Measurements from ENCODE around the gene IRX1. TPM values are rescaled to one million over a fixed set of nuclear protein-coding genes. Genes with fewer than 3 reads are reported as not detected.

The IRX1 gene
- total and polyA plus RNA-seq, 2 of the 13 experiments (the other 11 are each of a cell fraction or from before 2014, with no cell fraction given): not detected

DNA sequence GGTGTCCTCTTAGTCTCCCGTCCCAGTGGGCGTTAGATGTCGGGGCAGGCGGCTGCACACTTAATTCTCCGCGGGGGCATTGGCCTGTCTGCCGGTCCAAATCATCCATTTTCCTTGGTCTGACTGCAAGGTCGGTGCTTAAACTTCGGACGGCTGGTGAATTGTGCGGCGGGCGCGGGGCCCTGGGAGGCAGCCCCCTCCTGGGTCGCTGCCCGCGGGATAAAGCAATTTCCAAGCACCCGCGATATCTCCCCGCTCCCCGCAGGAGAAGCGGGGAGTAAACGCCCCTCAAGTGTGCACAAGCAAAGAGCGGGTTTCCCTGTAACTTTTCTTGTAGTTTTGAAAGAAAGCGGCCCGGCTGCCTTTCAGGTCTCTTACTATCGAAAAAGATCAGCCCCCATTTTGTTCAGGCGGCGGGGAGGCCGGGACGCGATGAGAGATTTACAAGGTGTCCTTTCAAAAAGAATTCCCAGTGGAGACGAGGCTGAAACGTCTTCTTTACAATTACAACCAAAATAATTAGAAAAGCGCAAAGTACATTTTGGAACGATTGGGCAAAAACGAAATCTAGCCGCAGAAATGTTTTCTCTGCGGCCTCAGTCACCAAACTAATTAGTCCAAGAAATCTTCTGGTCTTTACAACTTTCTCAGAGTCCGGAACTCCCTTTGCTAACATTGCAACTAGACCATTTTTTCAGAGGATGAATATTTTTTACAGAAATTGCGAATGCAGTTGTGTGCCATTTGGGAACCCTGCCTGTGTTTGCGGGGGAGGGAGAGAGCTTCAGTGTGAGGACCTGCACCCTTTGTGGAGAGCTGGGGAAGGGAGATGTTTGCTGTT is 1.8 kb downstream of the IRX1 start:
- H4K20me1 ChIP-seq (ENCODE audit: insufficient read depth, low read length): no peaks in the 10 kb centered on the region
- BruUV-seq (replicated peaks): no TSS peak
- 71% methylated on average over 31 of the region's 42 CpGs for WGBS (ENCODE audit: low lambda C conversion rate)
- no peaks in the 10 kb centered on the region for H3K9me3 ChIP-seq (ENCODE audit: low read length)
- no peak overlapping the region for H3K9ac ChIP-seq (ENCODE audit: insufficient read depth, low read depth, low read length)
- no peak for ATAC-seq
- no peak for TF ChIP-seq ZKSCAN8 (CRISPR knock-in tag; IDR thresholded peaks at IDR 0.05; ENCODE audit: borderline replicate concordance)
- TF ChIP-seq ZFAT (CRISPR knock-in tag; conservative IDR thresholded peaks at IDR 0.05): no peak
- no peak for TF ChIP-seq MTF1 (CRISPR knock-in tag; IDR thresholded peaks at IDR 0.05)
- in situ Hi-C loops (cut with HindIII; ENCODE audit: extremely low pct_ligation_motif_present, low pct_unique_long_range_greater_than_20kb): no loop called here
- intact Hi-C loops (cut with micrococcal nuclease; ENCODE audit: unreplicated experiment): no loop called here
- CTCF ChIA-PET (ENCODE audit: low intra/inter-chr PET ratio, low total read pairs): no interaction called here
- DNase-seq (ENCODE audit: low spot score): no peak
- no peaks in the 10 kb centered on the region for H3K4me1 ChIP-seq (ENCODE audit: insufficient read depth, low read length)
- no peaks in the 10 kb centered on the region for H3K79me2 ChIP-seq (ENCODE audit: insufficient read depth, low read length)
- no peak overlapping the region for H2AFZ ChIP-seq (ENCODE audit: low read length)
- FAIRE-seq: no peak
- H3K36me3 ChIP-seq (replicated peaks in 1 of 2; ENCODE audit: control insufficient read depth in 1 of 2, insufficient read depth in 2 of 2, low read length in 2 of 2): no peaks in the 10 kb centered on the region
- no peak overlapping the region for H3K4me2 ChIP-seq (ENCODE audit: low read depth, low read length)
- H3K4me3 ChIP-seq (replicated peaks in 1 of 3; ENCODE audit: insufficient read depth in 1 of 3, low read depth in 2 of 3, low read length in 3 of 3): no peak overlapping the region
- no peak overlapping the region for H3K27ac ChIP-seq (ENCODE audit: extremely low read length, insufficient read depth, low read length)
- POLR2A ChIA-PET: no interaction called here
- peaks cover 0 to 13% of the 10 kb centered on the region in 2 experiments; a peak in 2 of 5 replicates for H3K27me3 ChIP-seq (ENCODE audit: control insufficient read depth in 1 of 2, insufficient read depth in 2 of 2, low read length in 2 of 2)

DNA sequence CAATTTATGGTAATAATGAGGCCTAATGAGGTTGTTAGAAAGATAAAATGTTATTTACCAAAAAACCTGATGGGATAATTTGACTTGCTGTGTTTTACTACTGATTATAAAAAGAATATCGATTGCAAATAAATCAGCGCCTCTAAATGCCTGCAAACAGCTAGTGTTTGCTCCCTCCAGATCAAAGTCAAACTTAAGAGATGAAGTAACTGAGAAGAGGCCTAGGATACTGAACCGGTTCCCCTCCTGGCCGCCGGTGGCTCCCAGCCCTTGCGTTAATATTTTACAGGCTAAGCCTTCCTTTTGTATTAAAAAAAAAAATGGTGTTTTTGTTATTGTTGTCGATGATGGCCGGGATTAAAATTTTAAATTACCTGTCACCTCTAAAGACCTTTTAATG is 2.6 kb downstream of the IRX1 start:
- CTCF ChIA-PET (ENCODE audit: low intra/inter-chr PET ratio, low total read pairs): no interaction called here
- WGBS (ENCODE audit: low lambda C conversion rate): 4% methylated on average over 8 of the region's 8 CpGs
- TF ChIP-seq ZNF589 (CRISPR knock-in tag; conservative IDR thresholded peaks at IDR 0.05) (no peak), TAF1 (CRISPR knock-in tag; IDR thresholded peaks at IDR 0.05) (no peak), SMARCE1 (IDR thresholded peaks at IDR 0.05; ENCODE audit: borderline replicate concordance) (no peak), ZNF777 (CRISPR knock-in tag; IDR thresholded peaks at IDR 0.05) (no peak), HDAC1 (CRISPR knock-in tag; IDR thresholded peaks at IDR 0.05) (no peak)
- TF ChIP-seq, protein P1, sequence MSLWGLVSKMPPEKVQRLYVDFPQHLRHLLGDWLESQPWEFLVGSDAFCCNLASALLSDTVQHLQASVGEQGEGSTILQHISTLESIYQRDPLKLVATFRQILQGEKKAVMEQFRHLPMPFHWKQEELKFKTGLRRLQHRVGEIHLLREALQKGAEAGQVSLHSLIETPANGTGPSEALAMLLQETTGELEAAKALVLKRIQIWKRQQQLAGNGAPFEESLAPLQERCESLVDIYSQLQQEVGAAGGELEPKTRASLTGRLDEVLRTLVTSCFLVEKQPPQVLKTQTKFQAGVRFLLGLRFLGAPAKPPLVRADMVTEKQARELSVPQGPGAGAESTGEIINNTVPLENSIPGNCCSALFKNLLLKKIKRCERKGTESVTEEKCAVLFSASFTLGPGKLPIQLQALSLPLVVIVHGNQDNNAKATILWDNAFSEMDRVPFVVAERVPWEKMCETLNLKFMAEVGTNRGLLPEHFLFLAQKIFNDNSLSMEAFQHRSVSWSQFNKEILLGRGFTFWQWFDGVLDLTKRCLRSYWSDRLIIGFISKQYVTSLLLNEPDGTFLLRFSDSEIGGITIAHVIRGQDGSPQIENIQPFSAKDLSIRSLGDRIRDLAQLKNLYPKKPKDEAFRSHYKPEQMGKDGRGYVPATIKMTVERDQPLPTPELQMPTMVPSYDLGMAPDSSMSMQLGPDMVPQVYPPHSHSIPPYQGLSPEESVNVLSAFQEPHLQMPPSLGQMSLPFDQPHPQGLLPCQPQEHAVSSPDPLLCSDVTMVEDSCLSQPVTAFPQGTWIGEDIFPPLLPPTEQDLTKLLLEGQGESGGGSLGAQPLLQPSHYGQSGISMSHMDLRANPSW (CRISPR knock-in tag; IDR thresholded peaks at IDR 0.05; ENCODE audit: borderline replicate concordance): no peak
- TF ChIP-seq, protein P2, sequence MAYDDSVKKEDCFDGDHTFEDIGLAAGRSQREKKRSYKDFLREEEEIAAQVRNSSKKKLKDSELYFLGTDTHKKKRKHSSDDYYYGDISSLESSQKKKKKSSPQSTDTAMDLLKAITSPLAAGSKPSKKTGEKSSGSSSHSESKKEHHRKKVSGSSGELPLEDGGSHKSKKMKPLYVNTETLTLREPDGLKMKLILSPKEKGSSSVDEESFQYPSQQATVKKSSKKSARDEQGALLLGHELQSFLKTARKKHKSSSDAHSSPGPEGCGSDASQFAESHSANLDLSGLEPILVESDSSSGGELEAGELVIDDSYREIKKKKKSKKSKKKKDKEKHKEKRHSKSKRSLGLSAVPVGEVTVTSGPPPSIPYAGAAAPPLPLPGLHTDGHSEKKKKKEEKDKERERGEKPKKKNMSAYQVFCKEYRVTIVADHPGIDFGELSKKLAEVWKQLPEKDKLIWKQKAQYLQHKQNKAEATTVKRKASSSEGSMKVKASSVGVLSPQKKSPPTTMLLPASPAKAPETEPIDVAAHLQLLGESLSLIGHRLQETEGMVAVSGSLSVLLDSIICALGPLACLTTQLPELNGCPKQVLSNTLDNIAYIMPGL (CRISPR knock-in tag; IDR thresholded peaks at IDR 0.05; ENCODE audit: borderline replicate concordance in 1 of 2, low read depth in 1 of 2): no peak
- TF ChIP-seq, protein P3, sequence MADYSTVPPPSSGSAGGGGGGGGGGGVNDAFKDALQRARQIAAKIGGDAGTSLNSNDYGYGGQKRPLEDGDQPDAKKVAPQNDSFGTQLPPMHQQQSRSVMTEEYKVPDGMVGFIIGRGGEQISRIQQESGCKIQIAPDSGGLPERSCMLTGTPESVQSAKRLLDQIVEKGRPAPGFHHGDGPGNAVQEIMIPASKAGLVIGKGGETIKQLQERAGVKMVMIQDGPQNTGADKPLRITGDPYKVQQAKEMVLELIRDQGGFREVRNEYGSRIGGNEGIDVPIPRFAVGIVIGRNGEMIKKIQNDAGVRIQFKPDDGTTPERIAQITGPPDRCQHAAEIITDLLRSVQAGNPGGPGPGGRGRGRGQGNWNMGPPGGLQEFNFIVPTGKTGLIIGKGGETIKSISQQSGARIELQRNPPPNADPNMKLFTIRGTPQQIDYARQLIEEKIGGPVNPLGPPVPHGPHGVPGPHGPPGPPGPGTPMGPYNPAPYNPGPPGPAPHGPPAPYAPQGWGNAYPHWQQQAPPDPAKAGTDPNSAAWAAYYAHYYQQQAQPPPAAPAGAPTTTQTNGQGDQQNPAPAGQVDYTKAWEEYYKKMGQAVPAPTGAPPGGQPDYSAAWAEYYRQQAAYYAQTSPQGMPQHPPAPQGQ (CRISPR knock-in tag; IDR thresholded peaks at IDR 0.05; ENCODE audit: borderline replicate concordance): no peak

More for the DNA sequence above, 2.6 kb downstream of the IRX1 start:
- Histone ChIP-seq H2AFZ (ENCODE audit: low read length) (no peak overlapping the region), H3K36me3 (replicated peaks in 1 of 2; ENCODE audit: control insufficient read depth in 1 of 2, insufficient read depth in 2 of 2, low read length in 2 of 2) (no peaks in the 10 kb centered on the region), H3K27ac (ENCODE audit: extremely low read length, insufficient read depth, low read length) (no peak overlapping the region), H3K4me1 (ENCODE audit: insufficient read depth, low read length) (no peaks in the 10 kb centered on the region), H3K27me3 (ENCODE audit: control insufficient read depth in 1 of 2, insufficient read depth in 2 of 2, low read length in 2 of 2) (peaks cover 0 to 8% of the 10 kb centered on the region in 2 experiments; a peak in 2 of 5 replicates), H4K20me1 (ENCODE audit: insufficient read depth, low read length) (no peaks in the 10 kb centered on the region), H3K4me2 (ENCODE audit: low read depth, low read length) (no peak overlapping the region), H3K9ac (ENCODE audit: insufficient read depth, low read depth, low read length) (no peak overlapping the region), H3K79me2 (ENCODE audit: insufficient read depth, low read length) (no peaks in the 10 kb centered on the region), H3K9me3 (ENCODE audit: low read length) (no peaks in the 10 kb centered on the region), H3K4me3 (replicated peaks in 1 of 3; ENCODE audit: insufficient read depth in 1 of 3, low read depth in 2 of 3, low read length in 3 of 3) (no peak overlapping the region)
- BruUV-seq (replicated peaks): no TSS peak
- POLR2A ChIA-PET: no interaction called here
- DNase-seq (ENCODE audit: low spot score): no peak
- ATAC-seq: no peak; the same call in 2 of the 3 replicates
- intact Hi-C loops (cut with micrococcal nuclease; ENCODE audit: unreplicated experiment): no loop called here
- FAIRE-seq: no peak
- in situ Hi-C loops (cut with HindIII; ENCODE audit: extremely low pct_ligation_motif_present, low pct_unique_long_range_greater_than_20kb): no loop called here

All from HepG2 (cell line).